ENCODE data around the gene RNF220. TPM values are rescaled to one million over a fixed set of nuclear protein-coding genes. Genes with fewer than 3 reads are reported as not detected.

Gene RNF220
- total and polyA plus RNA-seq, 2 of the 4 experiments (the other 2 are of a cell fraction), result 71.8 to 77.1 TPM

GRCh38 chr1:44512313-44512885, 107.3 kb downstream of the RNF220 start:
- ATAC-seq (ENCODE audit: low read depth) (no peak), DNase-seq (no peak)
- no peak overlapping the region for H3K4ac ChIP-seq (ENCODE audit: low read depth, low read length)
- no peak overlapping the region for H3K27ac ChIP-seq (ENCODE audit: insufficient read depth, low read length)
- no peak overlapping the region for H2AK9ac ChIP-seq (replicated peaks; ENCODE audit: low read depth, low read length, poor library complexity)
- H2BK15ac ChIP-seq (ENCODE audit: low read depth, low read length), result no peak overlapping the region
- H3K79me1 ChIP-seq (ENCODE audit: low read depth in 1 of 2, low read length in 2 of 2), result no peaks in the 10 kb centered on the region
- H3K9me1 ChIP-seq (ENCODE audit: insufficient read depth, low read length), result no peaks in the 10 kb centered on the region
- no peak overlapping the region for H3K18ac ChIP-seq (ENCODE audit: low read depth, low read length)
- H3K23ac ChIP-seq (ENCODE audit: low read depth, low read length), result no peak overlapping the region
- no peaks in the 10 kb centered on the region for H3K4me1 ChIP-seq (ENCODE audit: control insufficient read depth, insufficient read depth, low read length)
- H4K91ac ChIP-seq (ENCODE audit: insufficient read depth, low read depth, low read length), result no peak overlapping the region
- intact Hi-C loops (cut with micrococcal nuclease) (no loop called here), in situ Hi-C loops (cut with MboI; ENCODE audit: low sequenced_read_pairs) (no loop called here), dilution Hi-C loops (cut with HindIII; ENCODE audit: low sequenced_read_pairs, unreplicated experiment) (no loop called here)
- POLR2A ChIA-PET (ENCODE audit: unreplicated experiment), result no interaction called here
- CTCF ChIA-PET, result no interaction called here
- no peak overlapping the region for H4K8ac ChIP-seq (ENCODE audit: low read depth in 2 of 2, low read length in 2 of 2)
- no peak overlapping the region for H3K56ac ChIP-seq (ENCODE audit: extremely low read depth, insufficient read depth, low read length)
- no peak overlapping the region for H4K5ac ChIP-seq (ENCODE audit: low read depth, low read length)
- WGBS, 2 experiments (ENCODE audit: extremely low coverage in 2 of 2, insufficient read length in 1 of 2), result 74% methylated on average over 3 of the region's 13 CpGs; no CpG with 5 or more reads in 1 of the 2 experiments
- no peaks in the 10 kb centered on the region for H3K9me3 ChIP-seq (ENCODE audit: control insufficient read depth, insufficient read depth, low read length)
- no peaks in the 10 kb centered on the region for H4K20me1 ChIP-seq (ENCODE audit: insufficient read depth, low read length)
- no peak overlapping the region for H2AK5ac ChIP-seq (ENCODE audit: low read depth, low read length)
- no peak overlapping the region for H3K4me2 ChIP-seq (ENCODE audit: low read depth, low read length)
- H3K14ac ChIP-seq (replicated peaks; ENCODE audit: low read depth, low read length), result no peak overlapping the region
- no peak overlapping the region for H2BK5ac ChIP-seq (ENCODE audit: low read depth, low read length, poor library complexity, severe bottlenecking)
- H2BK120ac ChIP-seq (ENCODE audit: low read depth, low read length), result no peak overlapping the region
- BruUV-seq (replicated peaks), result no TSS peak
- no peak overlapping the region for H2BK20ac ChIP-seq (ENCODE audit: low read depth, low read length)
- no peak overlapping the region for H3K9ac ChIP-seq (ENCODE audit: low read depth, low read length)
- peaks cover 60% of the 10 kb centered on the region for H3K27me3 ChIP-seq (ENCODE audit: control insufficient read depth, insufficient read depth, low read length)
- no peaks in the 10 kb centered on the region for H3K36me3 ChIP-seq (ENCODE audit: control insufficient read depth, insufficient read depth, low read length)
- H2AFZ ChIP-seq (replicated peaks; ENCODE audit: low read length, poor library complexity), result no peak overlapping the region
- H3K4me3 ChIP-seq (ENCODE audit: insufficient read depth, low read depth, low read length), result no peak overlapping the region
- TF ChIP-seq, protein P1, sequence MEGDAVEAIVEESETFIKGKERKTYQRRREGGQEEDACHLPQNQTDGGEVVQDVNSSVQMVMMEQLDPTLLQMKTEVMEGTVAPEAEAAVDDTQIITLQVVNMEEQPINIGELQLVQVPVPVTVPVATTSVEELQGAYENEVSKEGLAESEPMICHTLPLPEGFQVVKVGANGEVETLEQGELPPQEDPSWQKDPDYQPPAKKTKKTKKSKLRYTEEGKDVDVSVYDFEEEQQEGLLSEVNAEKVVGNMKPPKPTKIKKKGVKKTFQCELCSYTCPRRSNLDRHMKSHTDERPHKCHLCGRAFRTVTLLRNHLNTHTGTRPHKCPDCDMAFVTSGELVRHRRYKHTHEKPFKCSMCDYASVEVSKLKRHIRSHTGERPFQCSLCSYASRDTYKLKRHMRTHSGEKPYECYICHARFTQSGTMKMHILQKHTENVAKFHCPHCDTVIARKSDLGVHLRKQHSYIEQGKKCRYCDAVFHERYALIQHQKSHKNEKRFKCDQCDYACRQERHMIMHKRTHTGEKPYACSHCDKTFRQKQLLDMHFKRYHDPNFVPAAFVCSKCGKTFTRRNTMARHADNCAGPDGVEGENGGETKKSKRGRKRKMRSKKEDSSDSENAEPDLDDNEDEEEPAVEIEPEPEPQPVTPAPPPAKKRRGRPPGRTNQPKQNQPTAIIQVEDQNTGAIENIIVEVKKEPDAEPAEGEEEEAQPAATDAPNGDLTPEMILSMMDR (conservative IDR thresholded peaks at IDR 0.05; ENCODE audit: low read depth, low read length), result no peak
- TF ChIP-seq RFX5 (IDR thresholded peaks at IDR 0.05; ENCODE audit: low read depth, low read length) (no peak), MXI1 (IDR thresholded peaks at IDR 0.05; ENCODE audit: borderline replicate concordance, low read depth, low read length) (no peak), FOS (IDR thresholded peaks at IDR 0.05; ENCODE audit: low read depth, low read length) (no peak), ELK1 (IDR thresholded peaks at IDR 0.05; ENCODE audit: borderline replicate concordance, low read depth, low read length) (no peak), USF2 (IDR thresholded peaks at IDR 0.05; ENCODE audit: low read depth, low read length) (no peak), BHLHE40 (IDR thresholded peaks at IDR 0.05; ENCODE audit: low read depth, low read length) (no peak), MAFK (IDR thresholded peaks at IDR 0.05; ENCODE audit: low read depth, low read length) (no peak), POLR2A (IDR thresholded peaks at IDR 0.05; ENCODE audit: low read depth, low read length) (no peak), MAZ (IDR thresholded peaks at IDR 0.05; ENCODE audit: borderline replicate concordance, low read depth, low read length) (no peak), SMC3 (IDR thresholded peaks at IDR 0.05; ENCODE audit: low read depth, low read length) (no peak)
